K562 (cell line): ENCODE data around the gene LSM4. TPM values are rescaled to one million over a fixed set of nuclear protein-coding genes. Genes with fewer than 3 reads are reported as not detected.

ENCODE experiments used
- CBX8 ChIP-seq: fragments of 200-600 bp; sonication (generic); IDR thresholded peaks from 2 replicates; pipeline ENCODE4 v1.6.1; 2012; ENCODE audit warnings: borderline replicate concordance, mixed run types, low read depth, mild to moderate bottlenecking, moderate library complexity, mixed read lengths, low read length, control low read depth, inconsistent platforms; ENCODE audit not compliant: poor library complexity, severe bottlenecking; ENCODE audit errors: extremely low read depth
- ZNF830 ChIP-seq: fragments of 250-450 bp; sonication (Bioruptor Pico); IDR thresholded peaks from 2 replicates; pipeline ENCODE4 v1.5.0; 2021; ENCODE audit warnings: mild to moderate bottlenecking
- polyA plus RNA-seq, 8 experiments: library from polyadenylated mRNA; depleted of rRNA in 4 of 8; stranded (reverse) in 5 of 8; unstranded in 3 of 8; fragments of >200 nt; fragmentation: Nextera tagmentation in 2 of 8; fragmentation: Illumina TruSeq in 1 of 8; extraction: Ambion mirVana in 2 of 8; extraction: Trizol in 1 of 8; gene quantifications; 2 replicates each; pipeline versions ENCODE4 v1.2.1 to v1.2.3, GENCODE V29; 2011 to 2014; ENCODE audit warnings: inconsistent platforms in 1 of 8, missing spikeins in 1 of 8
- total RNA-seq, 7 experiments: library from RNA; depleted of rRNA in 6 of 7; stranded (reverse); fragments of >200 nt in 6 of 7; fragmentation: Illumina TruSeq in 2 of 7; extraction: Trizol in 2 of 7; gene quantifications; 2 replicates each; pipeline versions ENCODE4 v1.2.1 to v1.2.3, GENCODE V29; 2011 to 2021; ENCODE audit warnings: low replicate concordance in 1 of 7
- TF ChIP-seq, protein P1 (sequence below): fragments of 450-650 bp; IDR thresholded peaks from 2 replicates; pipeline ENCODE4 v1.6.1; 2016; ENCODE audit warnings: mild to moderate bottlenecking, moderate library complexity
- TF ChIP-seq, protein P2 (sequence below): IDR thresholded peaks from 2 replicates; pipeline ENCODE4 v1.6.1; 2011; ENCODE audit warnings: borderline replicate concordance, low read depth, mild to moderate bottlenecking, moderate library complexity, low read length; ENCODE audit not compliant: insufficient read depth, poor library complexity, severe bottlenecking
- TF ChIP-seq, protein P3 (sequence below): fragments of 250-450 bp; sonication (Bioruptor Pico); IDR thresholded peaks from 2 replicates; pipeline ENCODE4 v1.4.0; 2020; ENCODE audit warnings: mild to moderate bottlenecking, moderate library complexity

Gene LSM4
- total and polyA plus RNA-seq, 9 of the 15 experiments (the other 6 are each of a cell fraction or from before 2014, with no cell fraction given) = 11.9 to 763 (median 202) TPM

DNA sequence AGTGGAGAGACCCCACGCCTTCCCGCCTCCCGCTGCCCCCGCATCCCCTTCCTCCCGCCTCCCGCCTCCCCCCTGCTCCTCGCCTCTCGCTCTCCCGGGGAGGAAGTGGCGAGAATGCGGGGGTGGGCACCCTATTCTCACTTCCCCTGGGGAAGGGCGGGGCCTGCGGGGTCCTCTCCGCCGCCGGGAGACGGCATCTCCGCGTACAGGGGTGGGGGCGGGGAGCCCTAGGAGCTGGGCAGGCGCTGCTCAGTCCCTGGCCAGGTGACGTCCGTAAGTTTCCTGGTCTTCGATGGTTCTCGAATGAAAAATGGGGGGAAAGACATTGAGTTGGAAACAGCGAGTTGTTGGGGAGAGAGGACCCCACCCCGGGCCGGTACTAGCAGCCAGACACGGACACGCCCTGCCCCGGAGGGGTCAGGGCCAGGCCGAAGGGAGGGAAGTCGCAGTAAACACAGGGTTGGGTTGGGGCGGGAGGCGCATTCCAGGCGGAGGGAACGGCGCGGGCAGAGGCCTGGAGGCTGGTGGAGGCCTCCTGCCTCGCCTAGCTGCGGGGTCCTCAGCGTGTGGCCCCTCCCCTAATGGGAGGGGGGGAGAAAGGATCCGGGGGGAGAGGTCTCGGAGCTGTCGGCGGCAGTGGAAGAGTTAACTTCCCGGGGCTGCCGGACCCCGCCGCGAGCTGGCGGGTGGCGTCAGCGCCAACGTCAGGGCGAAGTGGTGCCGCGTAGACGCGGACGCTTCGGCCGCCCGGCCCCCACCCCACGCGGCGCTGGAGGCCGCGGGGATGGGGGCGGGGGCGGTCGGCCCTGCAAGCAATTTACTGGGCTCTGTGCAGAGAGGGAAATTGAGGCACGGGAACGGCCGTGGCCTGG lies 31.1 kb downstream of the LSM4 start (continued):
- TF ChIP-seq, protein P1, sequence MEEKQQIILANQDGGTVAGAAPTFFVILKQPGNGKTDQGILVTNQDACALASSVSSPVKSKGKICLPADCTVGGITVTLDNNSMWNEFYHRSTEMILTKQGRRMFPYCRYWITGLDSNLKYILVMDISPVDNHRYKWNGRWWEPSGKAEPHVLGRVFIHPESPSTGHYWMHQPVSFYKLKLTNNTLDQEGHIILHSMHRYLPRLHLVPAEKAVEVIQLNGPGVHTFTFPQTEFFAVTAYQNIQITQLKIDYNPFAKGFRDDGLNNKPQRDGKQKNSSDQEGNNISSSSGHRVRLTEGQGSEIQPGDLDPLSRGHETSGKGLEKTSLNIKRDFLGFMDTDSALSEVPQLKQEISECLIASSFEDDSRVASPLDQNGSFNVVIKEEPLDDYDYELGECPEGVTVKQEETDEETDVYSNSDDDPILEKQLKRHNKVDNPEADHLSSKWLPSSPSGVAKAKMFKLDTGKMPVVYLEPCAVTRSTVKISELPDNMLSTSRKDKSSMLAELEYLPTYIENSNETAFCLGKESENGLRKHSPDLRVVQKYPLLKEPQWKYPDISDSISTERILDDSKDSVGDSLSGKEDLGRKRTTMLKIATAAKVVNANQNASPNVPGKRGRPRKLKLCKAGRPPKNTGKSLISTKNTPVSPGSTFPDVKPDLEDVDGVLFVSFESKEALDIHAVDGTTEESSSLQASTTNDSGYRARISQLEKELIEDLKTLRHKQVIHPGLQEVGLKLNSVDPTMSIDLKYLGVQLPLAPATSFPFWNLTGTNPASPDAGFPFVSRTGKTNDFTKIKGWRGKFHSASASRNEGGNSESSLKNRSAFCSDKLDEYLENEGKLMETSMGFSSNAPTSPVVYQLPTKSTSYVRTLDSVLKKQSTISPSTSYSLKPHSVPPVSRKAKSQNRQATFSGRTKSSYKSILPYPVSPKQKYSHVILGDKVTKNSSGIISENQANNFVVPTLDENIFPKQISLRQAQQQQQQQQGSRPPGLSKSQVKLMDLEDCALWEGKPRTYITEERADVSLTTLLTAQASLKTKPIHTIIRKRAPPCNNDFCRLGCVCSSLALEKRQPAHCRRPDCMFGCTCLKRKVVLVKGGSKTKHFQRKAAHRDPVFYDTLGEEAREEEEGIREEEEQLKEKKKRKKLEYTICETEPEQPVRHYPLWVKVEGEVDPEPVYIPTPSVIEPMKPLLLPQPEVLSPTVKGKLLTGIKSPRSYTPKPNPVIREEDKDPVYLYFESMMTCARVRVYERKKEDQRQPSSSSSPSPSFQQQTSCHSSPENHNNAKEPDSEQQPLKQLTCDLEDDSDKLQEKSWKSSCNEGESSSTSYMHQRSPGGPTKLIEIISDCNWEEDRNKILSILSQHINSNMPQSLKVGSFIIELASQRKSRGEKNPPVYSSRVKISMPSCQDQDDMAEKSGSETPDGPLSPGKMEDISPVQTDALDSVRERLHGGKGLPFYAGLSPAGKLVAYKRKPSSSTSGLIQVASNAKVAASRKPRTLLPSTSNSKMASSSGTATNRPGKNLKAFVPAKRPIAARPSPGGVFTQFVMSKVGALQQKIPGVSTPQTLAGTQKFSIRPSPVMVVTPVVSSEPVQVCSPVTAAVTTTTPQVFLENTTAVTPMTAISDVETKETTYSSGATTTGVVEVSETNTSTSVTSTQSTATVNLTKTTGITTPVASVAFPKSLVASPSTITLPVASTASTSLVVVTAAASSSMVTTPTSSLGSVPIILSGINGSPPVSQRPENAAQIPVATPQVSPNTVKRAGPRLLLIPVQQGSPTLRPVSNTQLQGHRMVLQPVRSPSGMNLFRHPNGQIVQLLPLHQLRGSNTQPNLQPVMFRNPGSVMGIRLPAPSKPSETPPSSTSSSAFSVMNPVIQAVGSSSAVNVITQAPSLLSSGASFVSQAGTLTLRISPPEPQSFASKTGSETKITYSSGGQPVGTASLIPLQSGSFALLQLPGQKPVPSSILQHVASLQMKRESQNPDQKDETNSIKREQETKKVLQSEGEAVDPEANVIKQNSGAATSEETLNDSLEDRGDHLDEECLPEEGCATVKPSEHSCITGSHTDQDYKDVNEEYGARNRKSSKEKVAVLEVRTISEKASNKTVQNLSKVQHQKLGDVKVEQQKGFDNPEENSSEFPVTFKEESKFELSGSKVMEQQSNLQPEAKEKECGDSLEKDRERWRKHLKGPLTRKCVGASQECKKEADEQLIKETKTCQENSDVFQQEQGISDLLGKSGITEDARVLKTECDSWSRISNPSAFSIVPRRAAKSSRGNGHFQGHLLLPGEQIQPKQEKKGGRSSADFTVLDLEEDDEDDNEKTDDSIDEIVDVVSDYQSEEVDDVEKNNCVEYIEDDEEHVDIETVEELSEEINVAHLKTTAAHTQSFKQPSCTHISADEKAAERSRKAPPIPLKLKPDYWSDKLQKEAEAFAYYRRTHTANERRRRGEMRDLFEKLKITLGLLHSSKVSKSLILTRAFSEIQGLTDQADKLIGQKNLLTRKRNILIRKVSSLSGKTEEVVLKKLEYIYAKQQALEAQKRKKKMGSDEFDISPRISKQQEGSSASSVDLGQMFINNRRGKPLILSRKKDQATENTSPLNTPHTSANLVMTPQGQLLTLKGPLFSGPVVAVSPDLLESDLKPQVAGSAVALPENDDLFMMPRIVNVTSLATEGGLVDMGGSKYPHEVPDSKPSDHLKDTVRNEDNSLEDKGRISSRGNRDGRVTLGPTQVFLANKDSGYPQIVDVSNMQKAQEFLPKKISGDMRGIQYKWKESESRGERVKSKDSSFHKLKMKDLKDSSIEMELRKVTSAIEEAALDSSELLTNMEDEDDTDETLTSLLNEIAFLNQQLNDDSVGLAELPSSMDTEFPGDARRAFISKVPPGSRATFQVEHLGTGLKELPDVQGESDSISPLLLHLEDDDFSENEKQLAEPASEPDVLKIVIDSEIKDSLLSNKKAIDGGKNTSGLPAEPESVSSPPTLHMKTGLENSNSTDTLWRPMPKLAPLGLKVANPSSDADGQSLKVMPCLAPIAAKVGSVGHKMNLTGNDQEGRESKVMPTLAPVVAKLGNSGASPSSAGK = peak; percentile 90
- TF ChIP-seq, protein P2, sequence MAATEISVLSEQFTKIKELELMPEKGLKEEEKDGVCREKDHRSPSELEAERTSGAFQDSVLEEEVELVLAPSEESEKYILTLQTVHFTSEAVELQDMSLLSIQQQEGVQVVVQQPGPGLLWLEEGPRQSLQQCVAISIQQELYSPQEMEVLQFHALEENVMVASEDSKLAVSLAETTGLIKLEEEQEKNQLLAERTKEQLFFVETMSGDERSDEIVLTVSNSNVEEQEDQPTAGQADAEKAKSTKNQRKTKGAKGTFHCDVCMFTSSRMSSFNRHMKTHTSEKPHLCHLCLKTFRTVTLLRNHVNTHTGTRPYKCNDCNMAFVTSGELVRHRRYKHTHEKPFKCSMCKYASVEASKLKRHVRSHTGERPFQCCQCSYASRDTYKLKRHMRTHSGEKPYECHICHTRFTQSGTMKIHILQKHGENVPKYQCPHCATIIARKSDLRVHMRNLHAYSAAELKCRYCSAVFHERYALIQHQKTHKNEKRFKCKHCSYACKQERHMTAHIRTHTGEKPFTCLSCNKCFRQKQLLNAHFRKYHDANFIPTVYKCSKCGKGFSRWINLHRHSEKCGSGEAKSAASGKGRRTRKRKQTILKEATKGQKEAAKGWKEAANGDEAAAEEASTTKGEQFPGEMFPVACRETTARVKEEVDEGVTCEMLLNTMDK = no peak
- TF ChIP-seq, protein P3, sequence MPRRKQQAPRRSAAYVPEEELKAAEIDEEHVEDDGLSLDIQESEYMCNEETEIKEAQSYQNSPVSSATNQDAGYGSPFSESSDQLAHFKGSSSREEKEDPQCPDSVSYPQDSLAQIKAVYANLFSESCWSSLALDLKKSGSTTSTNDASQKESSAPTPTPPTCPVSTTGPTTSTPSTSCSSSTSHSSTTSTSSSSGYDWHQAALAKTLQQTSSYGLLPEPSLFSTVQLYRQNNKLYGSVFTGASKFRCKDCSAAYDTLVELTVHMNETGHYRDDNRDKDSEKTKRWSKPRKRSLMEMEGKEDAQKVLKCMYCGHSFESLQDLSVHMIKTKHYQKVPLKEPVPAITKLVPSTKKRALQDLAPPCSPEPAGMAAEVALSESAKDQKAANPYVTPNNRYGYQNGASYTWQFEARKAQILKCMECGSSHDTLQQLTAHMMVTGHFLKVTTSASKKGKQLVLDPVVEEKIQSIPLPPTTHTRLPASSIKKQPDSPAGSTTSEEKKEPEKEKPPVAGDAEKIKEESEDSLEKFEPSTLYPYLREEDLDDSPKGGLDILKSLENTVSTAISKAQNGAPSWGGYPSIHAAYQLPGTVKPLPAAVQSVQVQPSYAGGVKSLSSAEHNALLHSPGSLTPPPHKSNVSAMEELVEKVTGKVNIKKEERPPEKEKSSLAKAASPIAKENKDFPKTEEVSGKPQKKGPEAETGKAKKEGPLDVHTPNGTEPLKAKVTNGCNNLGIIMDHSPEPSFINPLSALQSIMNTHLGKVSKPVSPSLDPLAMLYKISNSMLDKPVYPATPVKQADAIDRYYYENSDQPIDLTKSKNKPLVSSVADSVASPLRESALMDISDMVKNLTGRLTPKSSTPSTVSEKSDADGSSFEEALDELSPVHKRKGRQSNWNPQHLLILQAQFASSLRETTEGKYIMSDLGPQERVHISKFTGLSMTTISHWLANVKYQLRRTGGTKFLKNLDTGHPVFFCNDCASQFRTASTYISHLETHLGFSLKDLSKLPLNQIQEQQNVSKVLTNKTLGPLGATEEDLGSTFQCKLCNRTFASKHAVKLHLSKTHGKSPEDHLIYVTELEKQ = no peak
- TF ChIP-seq ZNF830 (CRISPR knock-in tag) (no peak), CBX8 (no peak)
